SIG-M5 treated with dmso at 0.1 percent for 504 hours (cell line): ENCODE measurements around the gene NEDD4.
A peak's percentile ranks its signal among the peaks of the same experiment; 100 is the strongest.
"Not testable (repeated sequence)": the region's sequence is repeated elsewhere in the genome, so short reads cannot be mapped to it uniquely, and the experiment has no call there.

ENCODE experiments used
- DNase-seq: peaks from one replicate; lab custom pipeline; 2025; ENCODE audit not compliant: unreplicated experiment; lab: John Stamatoyannopoulos, UW

The NEDD4 gene

GRCh38 chr15:55834331-55834730, 159.1 kb downstream of the NEDD4 start:
- no peak for DNase-seq

GRCh38 chr15:55829826-55830225, 163.6 kb downstream of the NEDD4 start:
- peak; percentile 72 for DNase-seq

GRCh38 chr15:55827955-55828354, 165.5 kb downstream of the NEDD4 start:
- DNase-seq = no peak

GRCh38 chr15:55827204-55827603, 166.2 kb downstream of the NEDD4 start:
- DNase-seq = no peak

GRCh38 chr15:55824857-55825613, 168.4 kb downstream of the NEDD4 start:
- no peak for DNase-seq

GRCh38 chr15:55823699-55824340, 169.6 kb downstream of the NEDD4 start:
- no peak for DNase-seq

- no peak for DNase-seq
Measured at GRCh38 chr15:55823191-55823670, 170.2 kb downstream of the NEDD4 start.

- not testable (repeated sequence) for DNase-seq
Measured at GRCh38 chr15:55821740-55822139, 171.7 kb downstream of the NEDD4 start.

GRCh38 chr15:55820043-55820442, 173.4 kb downstream of the NEDD4 start:
- DNase-seq = no peak

GRCh38 chr15:55819397-55820034, 173.9 kb downstream of the NEDD4 start:
- DNase-seq = no peak

GRCh38 chr15:55816017-55816416, 177.4 kb downstream of the NEDD4 start:
- DNase-seq = no peak

GRCh38 chr15:55802600-55803376, 190.6 kb downstream of the NEDD4 start:
- DNase-seq = no peak

GRCh38 chr15:55800216-55800615, 193.2 kb downstream of the NEDD4 start:
- no peak for DNase-seq

GRCh38 chr15:55799291-55800212, 193.9 kb downstream of the NEDD4 start:
- DNase-seq = no peak

- no peak for DNase-seq
Measured at GRCh38 chr15:55796321-55796965, 197.0 kb downstream of the NEDD4 start.

- DNase-seq = no peak
Measured at GRCh38 chr15:55795031-55795430, 198.4 kb downstream of the NEDD4 start.

GRCh38 chr15:55791551-55792400, 201.6 kb downstream of the NEDD4 start:
- no peak for DNase-seq

- no peak for DNase-seq
Measured at GRCh38 chr15:55789066-55789660, 204.2 kb downstream of the NEDD4 start.
